GM18498 (cell line): ENCODE results near the gene CGN.

Source experiments
- ATAC-seq: cut with Tn5 transposase; IDR thresholded peaks from one replicate; pipeline ENCODE4 v1.9.1; 2021; ENCODE audit warnings: mild to moderate bottlenecking, moderate library complexity; ENCODE audit not compliant: unreplicated experiment

The CGN gene, protein sequence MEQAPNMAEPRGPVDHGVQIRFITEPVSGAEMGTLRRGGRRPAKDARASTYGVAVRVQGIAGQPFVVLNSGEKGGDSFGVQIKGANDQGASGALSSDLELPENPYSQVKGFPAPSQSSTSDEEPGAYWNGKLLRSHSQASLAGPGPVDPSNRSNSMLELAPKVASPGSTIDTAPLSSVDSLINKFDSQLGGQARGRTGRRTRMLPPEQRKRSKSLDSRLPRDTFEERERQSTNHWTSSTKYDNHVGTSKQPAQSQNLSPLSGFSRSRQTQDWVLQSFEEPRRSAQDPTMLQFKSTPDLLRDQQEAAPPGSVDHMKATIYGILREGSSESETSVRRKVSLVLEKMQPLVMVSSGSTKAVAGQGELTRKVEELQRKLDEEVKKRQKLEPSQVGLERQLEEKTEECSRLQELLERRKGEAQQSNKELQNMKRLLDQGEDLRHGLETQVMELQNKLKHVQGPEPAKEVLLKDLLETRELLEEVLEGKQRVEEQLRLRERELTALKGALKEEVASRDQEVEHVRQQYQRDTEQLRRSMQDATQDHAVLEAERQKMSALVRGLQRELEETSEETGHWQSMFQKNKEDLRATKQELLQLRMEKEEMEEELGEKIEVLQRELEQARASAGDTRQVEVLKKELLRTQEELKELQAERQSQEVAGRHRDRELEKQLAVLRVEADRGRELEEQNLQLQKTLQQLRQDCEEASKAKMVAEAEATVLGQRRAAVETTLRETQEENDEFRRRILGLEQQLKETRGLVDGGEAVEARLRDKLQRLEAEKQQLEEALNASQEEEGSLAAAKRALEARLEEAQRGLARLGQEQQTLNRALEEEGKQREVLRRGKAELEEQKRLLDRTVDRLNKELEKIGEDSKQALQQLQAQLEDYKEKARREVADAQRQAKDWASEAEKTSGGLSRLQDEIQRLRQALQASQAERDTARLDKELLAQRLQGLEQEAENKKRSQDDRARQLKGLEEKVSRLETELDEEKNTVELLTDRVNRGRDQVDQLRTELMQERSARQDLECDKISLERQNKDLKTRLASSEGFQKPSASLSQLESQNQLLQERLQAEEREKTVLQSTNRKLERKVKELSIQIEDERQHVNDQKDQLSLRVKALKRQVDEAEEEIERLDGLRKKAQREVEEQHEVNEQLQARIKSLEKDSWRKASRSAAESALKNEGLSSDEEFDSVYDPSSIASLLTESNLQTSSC

DNA sequence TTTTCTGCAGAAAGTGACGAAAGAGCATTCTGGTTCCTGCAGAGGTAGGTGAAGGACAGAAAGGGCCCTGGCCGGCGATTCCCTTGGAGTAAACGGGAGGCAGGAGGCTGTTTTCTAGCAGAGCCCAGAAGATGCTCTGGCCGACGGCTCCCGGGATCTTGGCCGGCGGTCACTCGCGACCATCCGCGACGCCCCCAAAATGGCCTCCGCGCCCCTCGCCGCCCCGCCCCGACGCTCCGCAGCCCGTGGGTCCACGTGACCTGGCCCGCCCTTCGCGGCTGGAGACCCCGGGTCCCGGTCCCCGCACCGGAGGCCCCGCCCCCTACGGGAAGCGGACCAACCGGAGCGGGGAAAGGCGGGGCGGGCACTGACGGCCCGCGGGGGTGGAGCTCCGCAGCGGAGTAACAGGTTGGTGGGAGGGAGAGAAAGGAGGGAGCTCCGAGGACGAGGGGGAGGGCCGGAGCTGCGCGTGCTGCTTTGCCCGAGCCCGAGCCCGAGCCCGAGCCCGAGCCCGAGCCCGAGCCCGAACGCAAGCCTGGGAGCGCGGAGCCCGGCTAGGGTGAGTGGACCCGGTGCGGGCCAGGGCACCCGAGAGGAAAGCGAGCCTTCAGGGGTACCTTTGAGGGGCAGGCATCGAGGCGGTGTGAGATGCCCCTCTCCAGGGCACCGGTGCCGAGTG is at the start of gene CGN:
CGN (plus strand) TSS at position 431 of the 679 bp plus-strand sequence. CDS start 7,133 bp downstream, outside the sequence.
- peak; percentile 84 for ATAC-seq

DNA sequence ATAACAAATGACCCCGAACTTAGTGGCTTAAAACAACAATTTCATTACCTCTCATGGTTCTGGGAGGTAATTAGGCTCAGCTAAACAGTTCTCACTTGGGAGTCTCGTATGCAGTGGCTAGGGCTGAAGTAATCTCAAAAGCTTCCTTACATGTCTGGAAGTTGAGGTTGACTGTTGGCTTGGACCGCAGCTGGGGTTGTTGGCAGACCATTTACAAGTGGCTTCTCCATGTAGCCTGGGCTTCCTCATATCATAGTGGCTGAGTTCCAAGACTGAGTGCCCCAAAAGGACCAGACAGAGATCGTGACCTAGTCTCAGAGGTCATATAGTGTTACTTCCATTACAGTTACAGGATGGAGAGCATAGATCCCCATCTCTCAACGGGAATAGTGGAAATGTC is 49.5 kb upstream of the CGN start:
- ATAC-seq, result no peak

DNA sequence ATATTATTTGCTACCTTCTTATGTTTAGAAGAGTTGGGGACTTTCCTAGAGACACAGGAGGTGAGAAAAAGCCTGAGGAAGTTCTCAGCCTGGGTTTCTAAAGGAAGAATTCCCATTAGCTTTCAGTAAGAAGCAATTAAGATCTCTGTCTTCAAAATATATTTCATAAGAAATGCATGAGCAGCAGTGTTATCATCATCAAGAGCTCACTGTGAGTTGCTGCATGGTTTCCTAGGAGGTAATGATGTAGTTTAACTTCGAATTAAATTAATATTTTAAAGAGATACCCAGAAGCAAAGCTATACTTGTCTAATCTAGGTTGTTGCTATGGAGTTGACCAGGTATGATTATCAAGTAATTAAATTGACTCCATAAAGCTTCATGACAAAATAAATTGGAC is 46.2 kb upstream of the CGN start:
- ATAC-seq, result no peak

DNA sequence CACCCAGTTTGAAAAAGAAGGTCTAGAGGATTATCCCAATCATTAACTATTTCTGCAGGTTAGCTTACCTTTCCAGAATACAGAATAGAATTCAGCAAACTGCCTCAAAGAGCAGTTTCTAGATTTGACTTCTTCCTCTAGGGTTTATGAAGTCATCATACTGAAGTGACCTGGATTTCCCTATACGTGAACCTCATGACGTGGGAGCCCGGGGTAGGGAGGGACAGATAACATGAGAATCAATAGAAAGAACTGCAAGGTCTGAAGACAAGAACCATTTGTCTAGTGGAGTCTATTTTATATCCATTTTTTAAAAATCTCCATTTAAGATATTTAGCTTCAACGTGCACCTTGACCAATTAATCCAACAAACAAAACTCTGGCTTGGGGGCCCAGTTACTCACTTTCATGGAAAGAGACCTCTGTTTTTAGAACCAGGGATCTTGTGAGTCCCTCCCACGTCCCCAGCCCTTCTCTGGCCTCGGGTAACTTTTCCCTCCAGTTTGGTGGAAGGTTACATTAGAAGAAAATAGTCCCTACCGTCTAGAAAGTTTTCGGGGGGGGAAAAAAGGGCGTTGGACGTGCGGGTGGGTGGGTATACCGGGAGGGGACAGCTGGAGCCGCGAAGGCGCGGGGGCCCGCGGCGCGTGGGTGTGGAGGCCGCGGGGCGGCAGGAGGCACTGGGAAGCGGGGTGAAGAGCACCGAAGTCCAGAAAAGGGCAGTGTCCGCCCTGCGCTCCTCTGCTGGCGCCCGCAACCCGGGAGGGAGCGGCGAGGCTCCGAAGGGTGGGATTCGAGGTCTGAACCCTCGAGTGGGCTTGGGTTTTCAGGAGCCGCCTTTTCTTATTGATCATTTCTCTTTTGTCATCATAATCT is 38.1 kb upstream of the CGN start:
- ATAC-seq, result no peak

DNA sequence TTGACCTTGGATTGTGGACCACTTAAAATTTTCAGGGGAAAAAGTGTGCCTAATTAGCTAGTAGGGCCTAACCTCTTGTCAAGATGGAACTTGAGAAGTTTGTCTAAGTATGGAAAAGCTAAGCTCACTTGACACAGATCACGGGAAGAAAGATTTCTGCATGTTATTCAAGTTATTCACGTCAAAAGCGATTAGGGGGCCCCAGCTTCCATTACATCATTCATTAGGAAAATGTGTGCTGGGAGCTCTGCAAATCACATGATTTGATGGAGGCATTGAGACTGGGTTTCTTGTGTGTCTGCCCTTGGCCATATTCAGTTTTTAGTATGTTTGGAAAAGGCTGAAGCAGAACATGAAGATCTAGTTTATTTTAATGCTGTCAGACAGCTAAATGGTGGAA is 36.4 kb upstream of the CGN start:
- ATAC-seq, result no peak

DNA sequence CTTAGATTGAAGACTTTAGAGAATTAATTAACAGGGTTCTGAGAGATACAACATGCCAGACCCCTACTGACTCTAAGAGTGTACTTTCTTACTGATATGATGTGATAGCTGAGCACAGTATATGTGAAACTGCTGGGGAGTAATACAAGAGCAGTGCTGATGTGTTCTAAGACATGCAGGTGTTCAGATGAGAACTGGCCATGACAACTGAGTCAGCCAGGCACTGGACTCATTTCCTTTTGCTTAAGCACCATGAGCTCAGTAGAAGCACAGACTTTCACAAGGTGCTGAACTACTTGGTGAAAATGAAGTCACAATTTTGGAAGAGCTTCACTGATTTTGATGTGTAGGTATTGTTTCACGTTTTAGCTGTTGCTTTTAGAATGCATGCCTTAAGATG is 36.0 kb upstream of the CGN start:
- ATAC-seq, result peak; percentile 70

DNA sequence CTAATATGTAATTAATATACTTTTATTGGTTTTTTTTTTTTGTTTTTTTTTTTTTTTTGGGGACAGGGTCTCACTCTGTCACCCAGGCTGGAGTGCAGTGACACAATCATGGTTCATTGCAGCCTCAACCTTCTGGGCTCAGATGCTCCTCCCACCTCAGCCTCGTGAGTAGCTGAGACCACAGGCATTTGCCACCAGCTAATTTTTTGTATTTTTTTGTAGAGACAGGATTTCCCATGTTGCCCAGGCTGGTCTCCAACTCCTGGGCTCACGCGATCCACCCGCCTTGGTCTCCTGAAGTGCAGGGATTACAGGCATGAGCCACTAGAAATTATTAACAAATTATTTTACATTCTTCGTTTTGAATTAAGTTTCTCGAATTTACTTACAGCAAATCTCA is 35.1 kb upstream of the CGN start:
- ATAC-seq, result no peak

DNA sequence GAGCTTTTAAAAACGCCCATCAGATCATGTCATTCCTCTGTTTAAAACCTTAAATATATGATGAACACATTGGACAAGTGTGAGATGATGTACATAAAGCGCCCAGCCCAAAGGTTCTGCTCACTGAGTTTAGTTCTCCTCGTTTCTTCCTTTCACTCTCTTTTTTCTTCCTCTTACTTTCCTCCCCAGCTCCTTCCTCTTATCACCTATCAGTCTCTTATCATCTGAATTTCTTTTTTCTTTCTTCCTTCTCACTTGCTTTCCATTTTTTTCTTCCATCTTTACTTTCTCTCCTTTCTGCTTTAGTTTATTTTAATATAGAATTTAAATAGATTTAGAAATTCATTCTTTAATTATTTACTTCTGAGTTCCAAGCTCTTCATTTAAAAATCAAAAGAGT is 34.1 kb upstream of the CGN start:
- ATAC-seq, result no peak

DNA sequence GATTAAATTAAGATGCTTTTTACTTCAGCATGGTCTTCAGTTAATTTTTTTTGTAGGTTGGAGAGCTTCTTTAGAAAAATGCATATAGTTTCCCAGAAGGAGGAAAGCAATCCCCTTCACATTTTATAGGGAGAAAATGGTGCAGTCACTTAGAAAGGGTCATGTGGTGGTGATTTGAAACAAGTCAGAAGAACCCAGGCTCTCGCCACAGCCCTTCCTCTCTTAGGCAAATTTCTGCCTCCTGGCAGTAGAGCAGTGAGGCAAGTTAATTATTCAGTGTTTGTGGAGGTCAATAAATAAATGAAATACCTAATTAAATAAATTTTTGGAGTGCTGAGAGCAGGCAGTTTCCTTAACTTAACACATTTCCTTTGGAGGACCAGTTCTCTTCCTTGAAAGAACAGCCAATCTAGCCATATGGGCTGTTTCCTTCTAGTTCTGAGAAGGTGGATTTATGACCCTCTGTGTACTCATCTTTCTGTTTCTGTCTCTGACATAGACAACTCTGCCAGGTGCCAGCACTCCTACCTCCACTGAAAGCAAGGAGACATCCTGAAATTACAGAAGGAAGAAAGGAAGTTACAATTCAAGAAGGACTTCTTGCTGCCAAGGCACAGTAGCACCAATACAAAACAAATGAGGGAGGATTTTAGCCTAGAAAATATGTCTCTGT is 32.9 kb upstream of the CGN start:
- no peak for ATAC-seq

DNA sequence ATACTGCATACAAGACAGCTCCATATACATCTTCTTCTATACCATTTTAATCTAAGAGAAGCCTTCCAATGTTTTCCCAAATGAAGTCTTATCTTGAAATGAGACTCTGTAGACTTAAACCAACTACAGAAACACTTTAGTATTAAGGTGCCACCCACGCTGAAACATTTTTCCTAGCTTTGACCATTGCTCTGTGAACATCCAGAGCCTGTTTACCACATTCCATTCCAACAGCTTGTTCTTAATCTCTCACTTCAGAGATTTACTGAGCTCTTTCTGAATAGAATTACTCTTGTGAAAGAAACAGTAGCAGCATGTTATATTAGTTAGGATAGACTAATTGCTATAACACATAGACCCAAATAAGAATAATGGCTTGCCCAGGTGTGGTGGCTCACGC is 32.3 kb upstream of the CGN start:
- ATAC-seq, result no peak

DNA sequence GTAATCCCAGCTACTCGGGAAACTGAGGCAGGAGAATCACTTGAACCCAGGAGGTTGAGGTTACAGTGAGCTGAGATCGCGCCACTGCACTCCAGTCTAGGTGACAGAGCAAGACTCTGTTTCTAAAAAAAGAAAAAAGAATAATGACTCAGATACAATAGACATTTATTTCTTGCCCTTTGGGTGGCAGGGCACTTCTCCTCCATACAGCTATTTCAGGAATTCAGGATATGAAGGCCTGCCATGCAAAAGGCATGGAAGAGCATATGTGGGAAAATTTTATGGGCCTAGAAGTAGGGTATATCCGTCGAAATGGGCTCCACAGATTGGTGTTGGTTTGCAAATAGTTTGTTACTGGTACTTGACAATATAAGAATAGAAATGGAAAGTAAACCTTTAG is 31.7 kb upstream of the CGN start:
- ATAC-seq, result no peak

DNA sequence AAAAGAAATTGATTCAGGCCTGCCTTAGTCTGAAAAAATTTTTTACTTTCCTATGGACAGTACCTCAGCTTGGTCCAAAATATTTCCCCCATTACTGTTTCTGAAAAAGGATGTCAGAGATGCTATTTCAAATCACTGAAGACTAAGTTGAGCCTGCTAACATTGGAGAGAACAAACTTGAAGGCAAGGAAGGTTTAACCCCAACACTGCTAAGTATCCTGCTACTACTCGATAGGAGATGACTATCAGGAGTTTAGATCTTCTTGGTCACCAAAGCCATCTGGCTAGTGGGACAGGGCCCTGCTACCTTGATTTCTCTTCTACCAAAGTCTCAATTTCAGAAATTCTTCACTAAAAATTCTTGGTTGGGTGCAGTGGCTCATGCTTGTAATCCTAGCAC is 29.2 kb upstream of the CGN start:
- no peak for ATAC-seq

DNA sequence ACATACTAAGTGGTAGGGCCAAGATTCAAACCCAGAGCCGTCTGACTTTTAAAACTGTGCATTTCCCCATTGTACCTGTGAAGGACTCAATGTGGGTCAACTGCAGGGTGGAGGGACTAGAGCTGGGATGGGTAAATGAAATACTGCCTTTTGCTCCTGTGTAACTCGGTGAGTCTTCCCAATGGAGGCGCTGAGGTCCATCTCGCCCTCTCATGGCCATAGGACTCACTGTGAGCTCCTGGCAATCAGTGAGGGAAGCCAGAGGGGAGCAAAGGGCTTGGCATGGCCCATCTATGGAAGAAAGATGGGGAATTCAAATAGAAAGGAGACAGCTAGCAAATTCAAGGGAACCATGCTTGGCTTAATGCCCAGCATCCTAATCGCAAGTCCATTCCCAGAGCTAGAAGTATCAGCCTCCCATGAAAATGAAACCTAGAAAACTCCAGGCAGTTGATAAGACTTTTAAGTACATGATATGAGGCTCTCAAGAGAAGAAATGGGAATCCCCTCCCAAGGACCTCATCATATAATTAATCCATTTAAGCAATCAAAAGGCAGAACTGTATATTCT is 25.4 kb upstream of the CGN start:
- ATAC-seq, result no peak

DNA sequence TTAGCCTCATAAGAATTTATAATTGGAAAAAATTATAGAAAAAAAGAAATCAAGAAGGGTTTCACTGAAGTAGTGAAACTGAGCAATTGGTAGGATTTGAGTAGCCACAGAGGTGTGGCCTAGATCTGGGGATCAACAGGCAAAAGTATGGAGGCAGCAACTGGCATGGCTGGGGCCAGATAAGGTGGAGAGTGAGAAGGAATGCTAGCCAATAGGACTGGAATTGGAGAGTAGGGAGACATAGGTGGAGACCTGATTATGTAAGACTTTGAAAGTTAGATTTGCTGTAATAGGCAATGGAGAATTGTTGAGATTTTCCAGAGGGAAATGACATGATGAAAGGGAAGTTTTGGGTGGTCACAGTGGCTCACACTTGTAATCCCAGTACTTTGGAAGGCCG is 24.6 kb upstream of the CGN start:
- no peak for ATAC-seq

DNA sequence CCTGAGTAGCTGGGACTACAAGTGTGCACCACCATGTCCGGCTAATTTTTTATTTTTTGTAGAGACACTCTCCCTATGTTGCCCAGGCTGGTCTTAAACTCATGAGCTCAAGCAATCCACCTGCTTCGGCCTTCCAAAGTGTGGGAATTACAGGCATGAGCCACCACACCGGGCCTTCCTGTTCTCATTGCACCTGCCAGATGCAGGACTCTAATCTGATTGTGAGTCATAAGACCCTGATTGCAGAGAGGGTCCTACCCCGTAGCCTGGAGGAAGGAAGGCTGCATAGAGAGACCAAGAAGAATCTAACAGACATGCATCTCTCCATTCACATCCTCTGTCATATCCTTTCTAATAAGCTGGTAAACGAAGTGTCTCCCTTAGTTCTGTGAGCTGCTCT is 19.5 kb upstream of the CGN start:
- ATAC-seq, result no peak

DNA sequence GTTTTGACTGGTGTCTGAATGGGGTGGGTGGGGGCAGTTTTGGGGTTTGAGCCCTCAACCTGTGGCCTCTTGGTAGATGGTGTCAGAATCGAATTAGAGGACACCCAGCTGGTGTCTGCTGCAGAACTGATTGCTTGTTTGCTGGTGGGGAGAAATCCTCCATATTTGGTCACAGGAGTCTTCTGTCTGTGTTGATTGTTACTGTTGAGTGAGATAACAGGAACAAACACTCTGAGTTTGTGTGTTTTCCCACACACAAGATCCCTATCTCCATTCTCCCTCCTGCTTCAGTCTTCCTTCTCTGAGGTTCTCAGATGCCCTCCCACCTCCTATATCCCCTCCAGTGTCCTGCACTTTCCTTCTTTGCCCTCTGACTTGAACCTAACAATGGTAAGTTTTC is 19.1 kb upstream of the CGN start:
- ATAC-seq, result no peak

DNA sequence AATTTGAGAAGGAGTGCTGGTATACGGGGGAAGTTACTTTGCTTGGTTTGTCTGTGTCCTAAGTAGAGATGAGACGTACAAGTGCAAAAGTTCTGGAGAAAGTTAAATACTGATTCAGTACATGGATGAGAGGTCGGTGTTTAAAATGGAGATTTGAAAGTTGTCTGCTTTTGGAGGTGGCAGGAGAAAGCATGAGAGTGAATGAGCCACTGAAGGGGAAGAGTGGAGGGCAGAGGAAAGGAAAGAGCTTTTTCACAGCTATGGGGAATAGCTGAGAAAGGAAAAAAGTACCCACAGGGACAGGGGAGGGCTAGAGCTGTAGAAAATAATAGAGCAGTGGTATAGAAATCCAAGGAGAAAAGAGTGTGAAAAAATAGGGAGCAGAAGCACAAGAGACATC is 18.1 kb upstream of the CGN start:
- no peak for ATAC-seq

DNA sequence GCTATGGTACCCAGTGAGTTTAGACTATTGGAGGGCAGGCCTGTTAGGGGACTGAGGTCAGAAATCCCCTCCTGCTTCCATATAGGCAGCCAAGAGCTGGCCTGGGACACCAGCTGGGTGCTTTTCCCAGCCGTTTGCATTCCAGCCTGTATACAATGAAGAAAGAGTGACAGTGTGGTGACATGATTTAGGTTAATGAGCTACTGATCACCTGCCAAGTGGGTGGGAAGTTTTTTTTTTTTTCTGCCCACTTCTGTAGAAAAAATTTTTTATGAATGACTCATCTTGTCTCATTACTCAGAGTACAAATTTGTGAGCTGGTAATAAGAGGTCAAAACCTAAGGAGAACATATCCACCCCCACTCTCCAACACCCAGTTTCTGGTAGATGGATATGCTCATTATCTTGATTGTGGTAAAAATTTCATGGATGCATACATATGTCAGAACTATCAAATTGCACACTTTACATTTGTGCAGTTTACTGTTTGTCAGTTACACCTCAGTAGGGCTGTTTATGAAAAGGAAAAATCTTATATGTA is 16.4 kb upstream of the CGN start:
- no peak for ATAC-seq

DNA sequence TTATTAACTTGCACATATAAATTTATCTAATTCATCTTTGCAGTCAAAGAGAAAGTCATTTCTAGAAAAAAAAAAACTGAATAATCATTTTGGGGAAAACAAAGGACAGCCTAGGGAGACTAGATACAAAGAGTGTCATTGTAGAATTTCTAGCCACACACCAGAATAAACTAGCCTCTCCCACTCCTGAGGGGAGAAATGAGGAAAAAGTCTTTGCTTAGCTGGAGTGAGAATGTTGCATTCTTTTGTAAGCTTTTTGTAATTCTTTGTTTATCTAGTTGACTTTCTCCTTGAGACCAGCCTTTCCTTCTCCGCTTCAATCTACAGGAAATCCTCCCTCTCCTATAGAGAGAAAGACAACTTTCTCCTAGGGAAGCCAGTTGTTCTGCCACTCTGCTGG is 15.9 kb upstream of the CGN start:
- ATAC-seq, result no peak
